Colonic mucosa (tissue), 4 donors: Measurements from ENCODE around the gene TRIM22. TPM values are rescaled to one million over a fixed set of nuclear protein-coding genes. Genes with fewer than 3 reads are reported as not detected.

Source experiments
- DNase-seq: peaks from one replicate; pipeline ENCODE4 v3.0.0-alpha.2; 2020
- H3K27ac ChIP-seq: fragments of 200-600 bp; one replicate; pipeline ENCODE4 v1.8.0; 2021
- H3K27me3 ChIP-seq: fragments of 200-600 bp; one replicate; pipeline ENCODE4 v1.8.0; 2021
- H3K36me3 ChIP-seq: fragments of 200-600 bp; one replicate; pipeline ENCODE4 v1.8.0; 2021
- H3K4me1 ChIP-seq: fragments of 200-600 bp; one replicate; pipeline ENCODE4 v1.8.0; 2021; ENCODE audit warnings: mild to moderate bottlenecking
- H3K4me3 ChIP-seq: fragments of 200-600 bp; one replicate; pipeline ENCODE4 v1.8.0; 2021
- H3K9ac ChIP-seq, 2 donors: one replicate each; pipeline ENCODE4 v1.7.0; 2013; ENCODE audit warnings: control low read depth in 2 of 2, low read depth in 2 of 2, low read length in 2 of 2
- H3K9me3 ChIP-seq: fragments of 200-600 bp; one replicate; pipeline ENCODE4 v1.8.0; 2021
- CTCF ChIP-seq: fragments of 200-600 bp; IDR thresholded peaks from one replicate; pipeline ENCODE4 v1.8.0; 2022; ENCODE audit warnings: antibody characterized with exemption, mild to moderate bottlenecking
- intact Hi-C: fragments of 100-400 bp; cut with DNase I; formaldehyde crosslinking; loops from one replicate; pipeline ENCODE4 v1.14.1; 2022
- total RNA-seq, 2 donors: library from RNA; stranded (reverse); fragmentation: NEBNext Ultra II Directional in 1 of 2; extraction: Animal tissue kit (Norgen Biotek cat#: 25700) in 1 of 2; gene quantifications; one replicate each; pipeline ENCODE4 v1.2.1, GENCODE V29; 2021
- donor health status: healthy.
- donor health status: DM: no; HTN: no; CAD: no.
- donor health status: DM: no; HTN: no; CAD: no.

Gene TRIM22
- total RNA-seq, 2 donors from 2014 or later: 16.6 to 17.7 TPM

GRCh38 chr11:5658318-5658717 is 31.3 kb upstream of the TRIM22 start:
- Histone ChIP-seq H3K4me3 (no peak overlapping the region), H3K36me3 (no peaks in the 10 kb centered on the region), H3K27me3 (no peaks in the 10 kb centered on the region), H3K4me1 (no peaks in the 10 kb centered on the region), H3K27ac (no peak overlapping the region), H3K9me3 (no peaks in the 10 kb centered on the region), H3K9ac (no peak overlapping the region)
- TF ChIP-seq CTCF: no peak
- no peak for DNase-seq
- intact Hi-C loops: no loop called here

DNA sequence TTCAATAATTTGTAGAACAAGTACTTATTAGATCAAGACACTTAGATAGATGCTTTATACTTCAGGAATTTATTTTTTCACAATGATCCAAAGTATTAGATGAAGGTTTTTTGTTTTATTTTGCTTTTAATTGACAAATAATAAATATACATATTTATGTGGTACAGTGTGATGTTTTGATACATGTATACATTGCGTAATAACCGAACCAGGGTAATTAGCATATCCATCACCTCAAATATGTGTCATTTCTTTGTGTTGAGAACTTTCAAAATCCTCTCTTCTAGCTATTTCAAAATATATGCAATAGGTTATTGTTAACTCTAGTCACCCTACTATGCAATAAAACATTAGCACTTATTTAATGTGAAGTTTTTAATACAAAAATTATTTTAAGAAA is 26.1 kb upstream of the TRIM22 start:
- Histone ChIP-seq H3K9ac (no peak overlapping the region), H3K4me1 (no peaks in the 10 kb centered on the region), H3K27ac (no peak overlapping the region), H3K27me3 (no peaks in the 10 kb centered on the region), H3K4me3 (no peak overlapping the region), H3K36me3 (no peaks in the 10 kb centered on the region), H3K9me3 (no peaks in the 10 kb centered on the region)
- intact Hi-C loops: no loop called here
- DNase-seq: no peak
- TF ChIP-seq CTCF: no peak

GRCh38 chr11:5665051-5665570 is 24.5 kb upstream of the TRIM22 start:
- Histone ChIP-seq H3K9ac (no peak overlapping the region), H3K36me3 (no peaks in the 10 kb centered on the region), H3K9me3 (no peaks in the 10 kb centered on the region), H3K4me1 (no peaks in the 10 kb centered on the region), H3K27me3 (no peaks in the 10 kb centered on the region), H3K27ac (no peak overlapping the region), H3K4me3 (no peak overlapping the region)
- no peak for DNase-seq
- intact Hi-C loops: no loop called here
- no peak for TF ChIP-seq CTCF

DNA sequence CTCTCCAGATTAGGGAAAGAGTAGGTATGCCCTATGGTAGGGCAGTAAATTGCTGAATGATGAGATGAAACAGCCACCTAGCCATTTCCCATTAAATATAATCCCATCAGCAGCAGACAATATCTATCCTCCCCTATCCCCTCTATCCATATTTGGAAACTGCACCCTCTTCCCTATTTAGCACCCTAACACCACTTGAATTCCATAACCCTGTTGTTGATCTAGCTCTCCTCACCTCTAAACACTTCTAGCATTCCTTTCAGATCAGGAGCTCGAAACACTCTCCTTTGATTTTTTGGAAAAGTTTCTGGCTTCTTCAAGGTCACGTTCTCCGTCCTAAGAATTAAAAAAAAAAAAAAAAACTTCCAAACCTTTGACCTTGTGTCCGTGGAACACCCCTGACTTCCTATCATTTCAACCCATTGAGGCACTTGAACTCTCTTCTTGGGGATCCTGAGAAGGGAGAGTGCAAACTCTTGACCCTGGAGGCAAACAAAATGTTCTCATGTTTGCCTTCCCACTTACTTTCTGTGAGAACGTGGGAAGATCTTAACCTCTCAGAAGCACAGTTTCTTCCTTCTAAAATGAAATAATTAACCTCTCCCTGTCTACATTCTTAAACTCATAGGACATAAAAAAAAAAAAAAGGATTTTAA is 23.7 kb upstream of the TRIM22 start:
- no peaks in the 10 kb centered on the region for H3K4me1 ChIP-seq
- no peak for TF ChIP-seq CTCF
- intact Hi-C loops: no loop called here
- H3K9me3 ChIP-seq: no peaks in the 10 kb centered on the region
- no peak overlapping the region for H3K9ac ChIP-seq
- H3K36me3 ChIP-seq: no peaks in the 10 kb centered on the region
- H3K27ac ChIP-seq: no peak overlapping the region
- DNase-seq: no peak
- no peak overlapping the region for H3K4me3 ChIP-seq
- no peaks in the 10 kb centered on the region for H3K27me3 ChIP-seq

GRCh38 chr11:5666402-5666793 is 23.2 kb upstream of the TRIM22 start:
- no peaks in the 10 kb centered on the region for H3K36me3 ChIP-seq
- H3K4me1 ChIP-seq: no peaks in the 10 kb centered on the region
- no peak for TF ChIP-seq CTCF
- H3K27me3 ChIP-seq: no peaks in the 10 kb centered on the region
- no peak overlapping the region for H3K27ac ChIP-seq
- H3K9me3 ChIP-seq: no peaks in the 10 kb centered on the region
- no peak for DNase-seq
- no peak overlapping the region for H3K4me3 ChIP-seq
- no peak overlapping the region for H3K9ac ChIP-seq
- intact Hi-C loops: no loop called here
